ENCODE results near the gene EPN1. TPM values are rescaled to one million over a fixed set of nuclear protein-coding genes. Genes with fewer than 3 reads are reported as not detected.

Gene EPN1
- total and polyA plus RNA-seq, 9 of the 15 experiments (the other 6 are each of a cell fraction or from before 2014, with no cell fraction given), result 0.08 to 138 (median 12.7) TPM

- TF ChIP-seq ARID4B (CRISPR knock-in tag; IDR thresholded peaks at IDR 0.05) (peak; percentile 88), ELF2 (CRISPR knock-in tag; IDR thresholded peaks at IDR 0.05) (0 out of 2 replicates have a peak, but pooled peaks have one; percentile 77), HCFC1 (IDR thresholded peaks at IDR 0.05; ENCODE audit: low read depth, low read length) (peak; percentile 81), ZNF589 (CRISPR knock-in tag; IDR thresholded peaks at IDR 0.05; ENCODE audit: low read depth) (no peak), ZBTB11 (CRISPR knock-in tag; IDR thresholded peaks at IDR 0.05) (peak; percentile 79 to 98 (median 84); a peak in 5 of 6 replicates), HMG20B (CRISPR knock-in tag; IDR thresholded peaks at IDR 0.05) (no peak), SMAD1 (IDR thresholded peaks at IDR 0.05; ENCODE audit: low read depth, low read length, partially characterized antibody) (no peak), MBD2 (IDR thresholded peaks at IDR 0.05; ENCODE audit: borderline replicate concordance, low read depth) (peak; percentile 74; the same call in 1 of the 2 replicates), RNF219 (CRISPR knock-in tag; IDR thresholded peaks at IDR 0.05) (no peak), ZNF584 (CRISPR knock-in tag; IDR thresholded peaks at IDR 0.05; ENCODE audit: low read depth) (no peak), HOMEZ (CRISPR knock-in tag; IDR thresholded peaks at IDR 0.05) (no peak), SAP30 (IDR thresholded peaks at IDR 0.05; ENCODE audit: borderline replicate concordance, insufficient read depth, low read depth, low read length, poor library complexity, severe bottlenecking) (peak; percentile 23), E2F3 (CRISPR knock-in tag; IDR thresholded peaks at IDR 0.05) (no peak)
Measured at GRCh38 chr19:55674841-55675660, at the start of gene EPN1 (continued).
